ENCODE data around the gene GLI3. TPM values are rescaled to one million over a fixed set of nuclear protein-coding genes. Genes with fewer than 3 reads are reported as not detected.

GLI3 gene
- total and polyA plus RNA-seq, 2 experiments from 2014 or later: 4.0 to 5.2 TPM

- DNase-seq: no peak
Observed at GRCh38 chr7:42025635-42026375, 211.2 kb downstream of the GLI3 start.

GRCh38 chr7:42024537-42024936, 212.5 kb downstream of the GLI3 start:
- Histone ChIP-seq H3K4me1 (ENCODE audit: insufficient read depth) (no peaks in the 10 kb centered on the region), H3K27me3 (replicated peaks; ENCODE audit: insufficient read depth) (no peaks in the 10 kb centered on the region), H2AFZ (no peak overlapping the region), H3K79me2 (ENCODE audit: insufficient read depth) (no peaks in the 10 kb centered on the region), H4K20me1 (ENCODE audit: insufficient read depth) (no peaks in the 10 kb centered on the region), H3F3A (ENCODE audit: insufficient read depth) (no peaks in the 10 kb centered on the region), H3K4me3 (no peak overlapping the region), H3K9me2 (ENCODE audit: insufficient read depth) (no peaks in the 10 kb centered on the region), H3K9ac (no peak overlapping the region), H3K4me2 (ENCODE audit: unreplicated experiment) (no peak overlapping the region), H3K27ac (no peak overlapping the region), H3K36me3 (ENCODE audit: low read depth) (peaks cover 15% of the 10 kb centered on the region), H3K9me3 (ENCODE audit: low read depth) (no peaks in the 10 kb centered on the region)
- in situ Hi-C loops (cut with MboI): no loop called here
- no peak for TF ChIP-seq EZH2phosphoT487 (IDR thresholded peaks at IDR 0.05; ENCODE audit: insufficient read depth, low read depth)
- no peak for TF ChIP-seq EZH2 (IDR thresholded peaks at IDR 0.05; ENCODE audit: insufficient read depth, poor library complexity, severe bottlenecking)
- 97 to 98% methylated on average over 4 of the region's 4 CpGs for WGBS, 2 experiments (ENCODE audit: low coverage in 1 of 2, low lambda C conversion rate in 2 of 2, missing lambda C conversion rate in 2 of 2)
- no peak for DNase-seq

More at GRCh38 chr7:42025635-42026375, 211.2 kb downstream of the GLI3 start:
- H3K4me2 ChIP-seq (ENCODE audit: unreplicated experiment): no peak overlapping the region
- H4K20me1 ChIP-seq (ENCODE audit: insufficient read depth): no peaks in the 10 kb centered on the region
- H3K36me3 ChIP-seq (ENCODE audit: low read depth): peaks cover 15% of the 10 kb centered on the region
- in situ Hi-C loops (cut with MboI): no loop called here
- H3K27me3 ChIP-seq (replicated peaks; ENCODE audit: insufficient read depth): no peaks in the 10 kb centered on the region
- TF ChIP-seq EZH2phosphoT487 (IDR thresholded peaks at IDR 0.05; ENCODE audit: insufficient read depth, low read depth): no peak
- TF ChIP-seq EZH2 (IDR thresholded peaks at IDR 0.05; ENCODE audit: insufficient read depth, poor library complexity, severe bottlenecking): no peak
- H3K27ac ChIP-seq: no peak overlapping the region
- H3K9me3 ChIP-seq (ENCODE audit: low read depth): no peaks in the 10 kb centered on the region
- H3K9me2 ChIP-seq (ENCODE audit: insufficient read depth): no peaks in the 10 kb centered on the region
- H3K4me1 ChIP-seq (ENCODE audit: insufficient read depth): no peaks in the 10 kb centered on the region
- no peaks in the 10 kb centered on the region for H3F3A ChIP-seq (ENCODE audit: insufficient read depth)
- H3K9ac ChIP-seq: no peak overlapping the region
- 93 to 97% methylated on average over 15 of the region's 15 CpGs for WGBS, 2 experiments (ENCODE audit: low coverage in 1 of 2, low lambda C conversion rate in 2 of 2, missing lambda C conversion rate in 2 of 2)
- H3K4me3 ChIP-seq: no peak overlapping the region
- H2AFZ ChIP-seq: no peak overlapping the region
- H3K79me2 ChIP-seq (ENCODE audit: insufficient read depth): no peaks in the 10 kb centered on the region

- H3K27me3 ChIP-seq (replicated peaks; ENCODE audit: insufficient read depth): no peaks in the 10 kb centered on the region
- no peak overlapping the region for H3K9ac ChIP-seq
- H3K9me2 ChIP-seq (ENCODE audit: insufficient read depth): no peaks in the 10 kb centered on the region
- H3K27ac ChIP-seq: no peak overlapping the region
- peaks cover 15% of the 10 kb centered on the region for H3K36me3 ChIP-seq (ENCODE audit: low read depth)
- H2AFZ ChIP-seq: no peak overlapping the region
- no peak for DNase-seq
- H3K9me3 ChIP-seq (ENCODE audit: low read depth): no peaks in the 10 kb centered on the region
- H3F3A ChIP-seq (ENCODE audit: insufficient read depth): no peaks in the 10 kb centered on the region
- WGBS, 2 experiments (ENCODE audit: low coverage in 1 of 2, low lambda C conversion rate in 2 of 2, missing lambda C conversion rate in 2 of 2): 97% methylated on average over 10 of the region's 10 CpGs
- TF ChIP-seq EZH2phosphoT487 (IDR thresholded peaks at IDR 0.05; ENCODE audit: insufficient read depth, low read depth) (no peak), EZH2 (IDR thresholded peaks at IDR 0.05; ENCODE audit: insufficient read depth, poor library complexity, severe bottlenecking) (no peak)
- H4K20me1 ChIP-seq (ENCODE audit: insufficient read depth): no peaks in the 10 kb centered on the region
- no peak overlapping the region for H3K4me3 ChIP-seq
- no peaks in the 10 kb centered on the region for H3K4me1 ChIP-seq (ENCODE audit: insufficient read depth)
- no peak overlapping the region for H3K4me2 ChIP-seq (ENCODE audit: unreplicated experiment)
- H3K79me2 ChIP-seq (ENCODE audit: insufficient read depth): no peaks in the 10 kb centered on the region
- in situ Hi-C loops (cut with MboI): no loop called here
Observed at GRCh38 chr7:42023262-42023661, 213.7 kb downstream of the GLI3 start.

GRCh38 chr7:42022791-42023190, 214.2 kb downstream of the GLI3 start:
- H3K79me2 ChIP-seq (ENCODE audit: insufficient read depth): no peaks in the 10 kb centered on the region
- no peak overlapping the region for H2AFZ ChIP-seq
- no peak overlapping the region for H3K4me3 ChIP-seq
- H3K4me1 ChIP-seq (ENCODE audit: insufficient read depth): no peaks in the 10 kb centered on the region
- TF ChIP-seq EZH2phosphoT487 (IDR thresholded peaks at IDR 0.05; ENCODE audit: insufficient read depth, low read depth) (no peak), EZH2 (IDR thresholded peaks at IDR 0.05; ENCODE audit: insufficient read depth, poor library complexity, severe bottlenecking) (no peak)
- no peak overlapping the region for H3K9ac ChIP-seq
- no peaks in the 10 kb centered on the region for H3K27me3 ChIP-seq (replicated peaks; ENCODE audit: insufficient read depth)
- no peaks in the 10 kb centered on the region for H3K9me3 ChIP-seq (ENCODE audit: low read depth)
- in situ Hi-C loops (cut with MboI): no loop called here
- H3K36me3 ChIP-seq (ENCODE audit: low read depth): peaks cover 15% of the 10 kb centered on the region
- no peaks in the 10 kb centered on the region for H3F3A ChIP-seq (ENCODE audit: insufficient read depth)
- 92 to 95% methylated on average over 2 of the region's 2 CpGs for WGBS, 2 experiments (ENCODE audit: low coverage in 1 of 2, low lambda C conversion rate in 2 of 2, missing lambda C conversion rate in 2 of 2)
- DNase-seq: no peak
- no peaks in the 10 kb centered on the region for H4K20me1 ChIP-seq (ENCODE audit: insufficient read depth)
- no peak overlapping the region for H3K4me2 ChIP-seq (ENCODE audit: unreplicated experiment)
- no peaks in the 10 kb centered on the region for H3K9me2 ChIP-seq (ENCODE audit: insufficient read depth)
- no peak overlapping the region for H3K27ac ChIP-seq

Measured in GM23248 (cell line).